Upper lobe of left lung (tissue), 6 donors: Measurements from ENCODE around the gene CUX1. TPM values are rescaled to one million over a fixed set of nuclear protein-coding genes. Genes with fewer than 3 reads are reported as not detected.
"Not testable (repeated sequence)": the region's sequence is repeated elsewhere in the genome, so short reads cannot be mapped to it uniquely, and the experiment has no call there.

Experiments used
- ATAC-seq, 2 donors: fragments of 200-7000 bp; cut with Tn5 transposase; one replicate each; pipeline ENCODE4 v1.9.1; 2022; ENCODE audit warnings: mild to moderate bottlenecking in 2 of 2, moderate library complexity in 2 of 2; ENCODE audit not compliant: low FRiP score in 2 of 2
- DNase-seq, 2 donors: peaks; one replicate each; pipeline ENCODE4 v3.0.0-alpha.2; 2019 to 2020
- H3K27ac ChIP-seq, 4 donors: fragments of 200-600 bp; sonication (generic); one replicate each; pipeline ENCODE4 v1.5.1; 2016 to 2019
- H3K27me3 ChIP-seq, 4 donors: fragments of 200-600 bp; sonication (generic); one replicate each; pipeline ENCODE4 v1.5.1; 2017 to 2019
- H3K36me3 ChIP-seq, 4 donors: fragments of 200-600 bp; sonication (generic); one replicate each; pipeline ENCODE4 v1.5.1; 2016 to 2019
- H3K4me1 ChIP-seq, 4 donors: fragments of 200-600 bp; sonication (generic); one replicate each; pipeline ENCODE4 v1.5.1; 2018 to 2019
- H3K4me3 ChIP-seq, 4 donors: fragments of 200-600 bp; sonication (generic); one replicate each; pipeline ENCODE4 v1.5.1; 2017 to 2019; ENCODE audit warnings: mild to moderate bottlenecking in 2 of 4, moderate library complexity in 1 of 4
- H3K9me3 ChIP-seq, 4 donors: fragments of 200-600 bp; sonication (generic); one replicate each; pipeline ENCODE4 v1.5.1; 2018 to 2019
- CTCF ChIP-seq, 6 experiments: fragments of 450-650 bp in 4 of 6; fragments of 200-600 bp in 2 of 6; sonication (generic) in 2 of 6; IDR thresholded peaks; one replicate each; pipeline ENCODE4 v1.5.1; 2016 to 2019; ENCODE audit warnings: antibody characterized with exemption in 6 of 6
- EP300 ChIP-seq, 4 donors: sonication (generic); formaldehyde crosslinking; IDR thresholded peaks; one replicate each; pipeline ENCODE4 v1.5.1; 2017; ENCODE audit warnings: antibody characterized with exemption in 4 of 4, control low read depth in 2 of 4
- POLR2A ChIP-seq, 4 donors: fragments of 450-650 bp; IDR thresholded peaks; one replicate each; pipeline ENCODE4 v1.5.1; 2016 to 2017; ENCODE audit warnings: antibody characterized with exemption in 4 of 4, mild to moderate bottlenecking in 2 of 4
- POLR2AphosphoS5 ChIP-seq, 2 donors: sonication (generic); formaldehyde crosslinking; IDR thresholded peaks; one replicate each; pipeline ENCODE4 v1.5.1; 2017; ENCODE audit warnings: antibody characterized with exemption in 2 of 2
- WGBS, 2 donors: methylation state at CpG; one replicate each; pipeline ENCODE4 v1.1.5; 2017 to 2018; 5-methylcytosine and 5-hydroxymethylcytosine counted together
- total RNA-seq, 6 donors: library from RNA; depleted of rRNA in 4 of 6; stranded (reverse); fragments of >200 nt in 4 of 6; gene quantifications; one replicate each; pipeline versions ENCODE4 v1.1.0 to v1.2.1, GENCODE V29; 2016 to 2021
- donor health status: DM: no; HTN: no; CAD: no; lungs with moderate emphysema.
- donor health status: DM: no; HTN: yes; CAD: no; lungs with severe emphysema.

Gene CUX1
- total RNA-seq, 6 donors from 2014 or later = 106 to 188 (median 115) TPM

- DNase-seq (no peak), ATAC-seq (no peak)
- Histone ChIP-seq H3K9me3 (no peaks in the 10 kb centered on the region), H3K4me3 (no peak overlapping the region), H3K27ac (no peak overlapping the region), H3K36me3 (no peaks in the 10 kb centered on the region), H3K27me3 (no peaks in the 10 kb centered on the region), H3K4me1 (peaks cover 0 to 3% (median 0%) of the 10 kb centered on the region in 4 donors)
- WGBS, 2 donors = 93 to 96% methylated on average over 10 of the region's 10 CpGs
- no peak for TF ChIP-seq POLR2AphosphoS5 (IDR thresholded peaks at IDR 0.05)
- no peak for TF ChIP-seq CTCF (IDR thresholded peaks at IDR 0.05)
- no peak for TF ChIP-seq EP300 (IDR thresholded peaks at IDR 0.05)
- TF ChIP-seq POLR2A (IDR thresholded peaks at IDR 0.05) = no peak
These were observed 480.2 kb downstream of the CUX1 start for GRCh38 chr7:102297487-102298218.

- 73 to 94% methylated on average over 17 to 76 of the region's 84 CpGs for WGBS, 2 donors
- Histone ChIP-seq H3K9me3 (no peaks in the 10 kb centered on the region), H3K36me3 (no peaks in the 10 kb centered on the region), H3K4me3 (no peak overlapping the region), H3K4me1 (peaks cover 0 to 20% (median 3%) of the 10 kb centered on the region in 4 donors), H3K27ac (no peak overlapping the region), H3K27me3 (no peaks in the 10 kb centered on the region)
- ATAC-seq (no peak), DNase-seq (peak in 1 of 2 donors; percentile 85)
- TF ChIP-seq CTCF (IDR thresholded peaks at IDR 0.05) = peak in 1 of 6 experiments; percentile 23
- TF ChIP-seq POLR2AphosphoS5 (IDR thresholded peaks at IDR 0.05) = no peak
These were observed 483.3 kb downstream of the CUX1 start for GRCh38 chr7:102300643-102301221.

GRCh38 chr7:102301367-102301766, 483.9 kb downstream of the CUX1 start:
- WGBS, 2 donors = 96 to 97% methylated on average over 14 of the region's 14 CpGs
- H3K4me3 ChIP-seq, H3K36me3 ChIP-seq: not testable (repeated sequence)

GRCh38 chr7:102302025-102302424, 484.6 kb downstream of the CUX1 start:
- DNase-seq (no peak), ATAC-seq (no peak)
- Histone ChIP-seq H3K9me3 (no peaks in the 10 kb centered on the region), H3K27me3 (no peaks in the 10 kb centered on the region), H3K36me3 (no peaks in the 10 kb centered on the region), H3K4me3 (no peak overlapping the region), H3K4me1 (peaks cover 5 to 27% (median 10%) of the 10 kb centered on the region in 4 donors), H3K27ac (no peak overlapping the region)
- TF ChIP-seq CTCF (IDR thresholded peaks at IDR 0.05) (no peak), EP300 (IDR thresholded peaks at IDR 0.05) (no peak), POLR2A (IDR thresholded peaks at IDR 0.05) (no peak)
- WGBS, 2 donors = 76 to 82% methylated on average over 2 to 6 of the region's 6 CpGs

More at GRCh38 chr7:102301367-102301766, 483.9 kb downstream of the CUX1 start:
- H3K9me3 ChIP-seq, H3K27ac ChIP-seq, H3K27me3 ChIP-seq, ATAC-seq, DNase-seq: not testable (repeated sequence)
- H3K4me1 ChIP-seq = peaks cover 0 to 20% (median 4%) of the 10 kb centered on the region in 4 donors

- ATAC-seq (no peak), DNase-seq (no peak)
- Histone ChIP-seq H3K4me3 (no peak overlapping the region), H3K36me3 (no peaks in the 10 kb centered on the region), H3K27me3 (no peaks in the 10 kb centered on the region), H3K9me3 (no peaks in the 10 kb centered on the region), H3K4me1 (peaks cover 11 to 32% (median 16%) of the 10 kb centered on the region in 4 donors), H3K27ac (peak overlapping the region in 1 of 4 donors; percentile 11)
- WGBS, 2 donors = 78 to 85% methylated on average over 9 to 12 of the region's 13 CpGs
- no peak for TF ChIP-seq CTCF (IDR thresholded peaks at IDR 0.05)
- TF ChIP-seq POLR2A (IDR thresholded peaks at IDR 0.05) = no peak
- TF ChIP-seq POLR2AphosphoS5 (IDR thresholded peaks at IDR 0.05) = no peak
- no peak for TF ChIP-seq EP300 (IDR thresholded peaks at IDR 0.05)
These were observed 486.4 kb downstream of the CUX1 start for GRCh38 chr7:102303669-102304422.
